ENCODE data around the gene ZNF106. TPM values are rescaled to one million over a fixed set of nuclear protein-coding genes. Genes with fewer than 3 reads are reported as not detected.
A peak's percentile ranks its signal among the peaks of the same experiment; 100 is the strongest.

Gene ZNF106
- total RNA-seq, 1 donor from 2014 or later, result 45.7 TPM

GRCh38 chr15:42456971-42457370, 34.0 kb downstream of the ZNF106 start:
- H3K36me3 ChIP-seq, result peaks cover 0 to under 1% of the 10 kb centered on the region in 2 donors
- H3K4me3 ChIP-seq, result peak overlapping the region; percentile 38 to 50
- intact Hi-C loops (cut with DNase I), result loop anchor here (1.0 to 2.0 kb wide), 3 partner anchors 14 to 38 kb away; partner anchors contain the start of gene SNAP23
- H3K27ac ChIP-seq, result peak overlapping the region; percentile 84 to 90
- no peak for TF ChIP-seq CTCF (IDR thresholded peaks at IDR 0.05)
- peaks cover 4 to 20% of the 10 kb centered on the region in 2 donors for H3K4me1 ChIP-seq
- H3K9me3 ChIP-seq, result no peaks in the 10 kb centered on the region
- no peaks in the 10 kb centered on the region for H3K27me3 ChIP-seq
- no peak for DNase-seq (ENCODE audit: low spot score in 2 of 2)

- H3K4me3 ChIP-seq, result peak overlapping the region; percentile 38 to 50
- H3K27me3 ChIP-seq, result no peaks in the 10 kb centered on the region
- DNase-seq (ENCODE audit: low spot score in 2 of 2), result no peak
- H3K4me1 ChIP-seq, result peaks cover 4 to 20% of the 10 kb centered on the region in 2 donors
- no peak for TF ChIP-seq CTCF (IDR thresholded peaks at IDR 0.05)
- peak overlapping the region; percentile 84 to 90 for H3K27ac ChIP-seq
- H3K36me3 ChIP-seq, result peaks cover 3 to 5% of the 10 kb centered on the region in 2 donors
- intact Hi-C loops (cut with DNase I), result loop anchor here (2.0 kb wide), 1 partner anchor 28 kb away; no protein-coding TSS in a partner anchor
- no peaks in the 10 kb centered on the region for H3K9me3 ChIP-seq
These were observed 34.4 kb downstream of the ZNF106 start for GRCh38 chr15:42456531-42456930.

- no peak for DNase-seq (ENCODE audit: low spot score in 2 of 2)
- no peak for TF ChIP-seq CTCF (IDR thresholded peaks at IDR 0.05)
- H3K9me3 ChIP-seq, result no peaks in the 10 kb centered on the region
- H3K27ac ChIP-seq, result no peak overlapping the region
- peaks cover 17 to 21% of the 10 kb centered on the region in 2 donors for H3K36me3 ChIP-seq
- H3K4me3 ChIP-seq, result no peak overlapping the region
- no peaks in the 10 kb centered on the region for H3K27me3 ChIP-seq
- peaks cover 4 to 19% of the 10 kb centered on the region in 2 donors for H3K4me1 ChIP-seq
- intact Hi-C loops (cut with DNase I), result no loop called here
These were observed 37.1 kb downstream of the ZNF106 start for GRCh38 chr15:42453826-42454225.

GRCh38 chr15:42450425-42450790, 40.5 kb downstream of the ZNF106 start:
- Histone ChIP-seq H3K27ac (no peak overlapping the region), H3K9me3 (no peaks in the 10 kb centered on the region), H3K27me3 (no peaks in the 10 kb centered on the region), H3K4me1 (peaks cover 0 to 6% of the 10 kb centered on the region in 2 donors), H3K4me3 (no peak overlapping the region), H3K36me3 (peaks cover 41 to 53% of the 10 kb centered on the region in 2 donors)
- no peak for DNase-seq (ENCODE audit: low spot score in 2 of 2)
- no peak for TF ChIP-seq CTCF (IDR thresholded peaks at IDR 0.05)
- intact Hi-C loops (cut with DNase I), result no loop called here

DNA sequence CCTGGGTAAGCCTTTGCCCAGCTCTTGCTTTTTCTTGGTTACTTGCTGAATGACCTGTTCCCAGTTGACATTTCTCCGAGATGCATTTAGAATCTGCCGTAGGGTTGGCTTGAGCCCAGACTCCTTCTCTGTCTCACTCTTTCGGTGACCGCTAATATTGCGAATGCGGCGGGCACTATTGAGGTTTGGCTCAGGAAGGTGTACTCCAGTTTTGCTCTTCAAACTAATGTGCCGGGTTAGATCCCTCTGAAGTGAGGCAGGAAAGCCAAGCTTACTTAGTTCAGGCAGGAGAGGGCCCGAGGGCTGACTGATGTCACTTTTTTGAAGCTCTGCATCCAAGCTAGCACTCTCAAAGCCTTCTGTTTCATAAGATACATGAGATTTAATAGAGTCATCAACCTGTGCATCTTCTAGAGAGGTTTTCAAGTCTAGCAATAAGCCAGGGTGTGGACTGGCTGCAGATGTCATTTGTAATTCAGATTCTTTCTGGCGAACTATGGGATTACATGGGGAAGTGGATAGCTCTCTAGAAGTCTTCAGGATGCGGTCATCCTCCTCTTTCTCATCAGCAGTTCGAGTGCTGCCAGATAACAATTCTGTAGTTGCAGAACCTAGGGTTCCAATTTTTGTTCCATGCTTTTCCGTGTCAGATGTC, 41.0 kb downstream of the ZNF106 start:
- Histone ChIP-seq H3K27me3 (no peaks in the 10 kb centered on the region), H3K9me3 (no peaks in the 10 kb centered on the region), H3K4me1 (peaks cover 0 to 3% of the 10 kb centered on the region in 2 donors), H3K27ac (no peak overlapping the region), H3K36me3 (peaks cover 46 to 54% of the 10 kb centered on the region in 2 donors), H3K4me3 (no peak overlapping the region)
- no peak for DNase-seq (ENCODE audit: low spot score in 2 of 2)
- no peak for TF ChIP-seq CTCF (IDR thresholded peaks at IDR 0.05)
- intact Hi-C loops (cut with DNase I), result no loop called here

Measured in ascending aorta (tissue), 2 donors.